Left renal pelvis (tissue), 4 donors: ENCODE measurements around the gene NIN. TPM values are rescaled to one million over a fixed set of nuclear protein-coding genes. Genes with fewer than 3 reads are reported as not detected.

Experiments
- DNase-seq, 4 donors: peaks; one replicate each; pipeline ENCODE4 v3.0.0-alpha.2; 2013; ENCODE audit warnings: low read depth in 4 of 4, low spot score in 3 of 4
- polyA plus RNA-seq, 4 donors: library from polyadenylated mRNA; unstranded; fragments of 120-200 nt; gene quantifications; one replicate each; pipeline ENCODE4 v1.2.1, GENCODE V29; 2013; ENCODE audit not compliant: insufficient read length in 4 of 4

The NIN gene
- polyA plus RNA-seq, 4 donors: 21.5 to 35.8 (median 34.1) TPM

GRCh38 chr14:50844391-50844790 lies 13.4 kb upstream of the NIN start:
- DNase-seq: no peak

DNA sequence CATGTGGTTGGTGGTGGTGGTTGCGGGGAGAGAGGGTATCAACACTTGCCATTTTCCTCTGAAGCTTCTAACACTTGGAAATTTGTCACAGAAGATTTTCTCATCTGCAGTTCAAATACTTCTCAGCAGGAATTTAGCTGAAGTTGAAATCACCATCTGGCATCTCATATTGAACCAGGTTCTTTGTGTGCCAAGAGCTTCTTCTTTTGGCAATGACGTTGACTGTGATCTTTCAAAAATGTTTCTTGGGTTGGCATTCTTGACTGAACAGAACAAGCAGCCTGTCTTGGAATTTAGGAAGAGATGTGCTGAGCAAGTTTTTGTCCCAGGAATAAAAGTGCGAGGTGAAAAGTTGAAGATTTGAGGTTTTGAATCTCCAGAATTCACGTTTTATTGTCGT lies 8.7 kb upstream of the NIN start:
- DNase-seq: no peak

DNA sequence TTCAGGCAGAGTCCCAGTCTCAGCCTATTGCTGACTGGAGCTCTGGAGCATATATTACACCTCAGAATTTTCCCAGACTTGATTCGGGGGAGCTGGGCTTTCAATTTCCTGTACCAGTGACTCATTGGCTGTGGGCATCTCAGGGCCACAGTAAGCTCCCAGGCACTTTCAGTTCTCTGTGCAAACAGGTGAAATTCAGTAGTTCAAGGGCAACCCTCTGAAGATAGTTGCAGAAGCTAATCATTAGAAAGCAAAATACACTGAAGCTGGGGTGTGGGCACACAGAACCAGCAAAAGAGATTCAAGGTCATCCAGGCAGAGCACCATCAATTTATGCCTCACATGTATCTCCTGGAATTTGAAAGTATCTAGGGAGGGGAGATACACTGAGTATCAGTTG lies 8.1 kb upstream of the NIN start:
- DNase-seq: no peak

DNA sequence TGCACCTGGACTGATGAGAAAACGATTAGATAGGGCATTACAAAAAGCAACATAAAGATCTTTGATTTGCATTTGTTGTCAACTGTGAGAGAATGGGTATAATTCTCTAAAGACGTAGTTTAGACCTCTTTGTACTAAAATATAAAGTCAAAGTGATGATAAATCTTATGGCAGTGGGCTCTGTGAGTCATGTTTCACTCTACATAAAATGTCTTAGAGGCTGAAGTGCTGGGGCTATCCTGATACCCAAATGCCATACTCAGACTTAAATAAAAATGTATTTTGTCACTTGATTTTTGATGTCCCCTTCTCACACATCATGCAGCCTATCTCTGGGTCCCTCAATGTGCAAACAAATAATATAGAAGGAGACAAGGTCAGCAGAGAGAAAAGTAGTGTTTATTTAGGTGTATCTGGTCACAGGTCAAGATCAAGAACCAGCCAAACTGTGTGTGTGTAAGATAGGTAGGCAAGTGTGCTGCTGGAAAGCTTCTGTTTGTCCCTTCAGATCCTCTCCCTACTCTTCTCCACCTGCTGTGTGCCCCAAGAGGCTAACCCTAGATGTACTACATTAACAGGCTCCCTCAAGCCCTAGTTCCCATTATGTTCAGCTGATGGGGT lies 7.0 kb upstream of the NIN start:
- DNase-seq: no peak

GRCh38 chr14:50837271-50837670 lies 6.3 kb upstream of the NIN start:
- no peak for DNase-seq

- DNase-seq: no peak
Measured at GRCh38 chr14:50836515-50836914, 5.6 kb upstream of the NIN start.

DNA sequence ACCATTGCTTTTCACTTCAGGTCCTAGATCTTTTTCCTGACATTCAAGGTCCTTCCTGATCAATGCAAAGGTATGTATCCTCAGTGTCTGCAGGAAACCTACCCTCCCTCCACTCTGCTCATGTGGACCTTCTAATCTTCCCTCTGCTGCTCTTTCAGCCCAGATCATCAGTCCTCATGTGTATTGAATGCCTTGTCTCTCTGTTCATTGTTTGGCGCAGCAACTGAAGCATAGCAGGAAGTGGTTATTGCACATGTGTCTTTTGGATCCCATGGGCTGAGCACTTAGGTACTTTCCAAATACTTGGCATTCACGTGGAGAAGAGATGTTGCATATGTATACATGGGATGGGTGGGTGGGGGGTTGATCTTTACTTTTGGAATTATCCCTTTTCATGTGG lies 4.3 kb upstream of the NIN start:
- no peak for DNase-seq

- no peak for DNase-seq
Measured at GRCh38 chr14:50834802-50835276, 3.9 kb upstream of the NIN start.

- DNase-seq: no peak
Measured at GRCh38 chr14:50832935-50833630, 2.1 kb upstream of the NIN start.

DNA sequence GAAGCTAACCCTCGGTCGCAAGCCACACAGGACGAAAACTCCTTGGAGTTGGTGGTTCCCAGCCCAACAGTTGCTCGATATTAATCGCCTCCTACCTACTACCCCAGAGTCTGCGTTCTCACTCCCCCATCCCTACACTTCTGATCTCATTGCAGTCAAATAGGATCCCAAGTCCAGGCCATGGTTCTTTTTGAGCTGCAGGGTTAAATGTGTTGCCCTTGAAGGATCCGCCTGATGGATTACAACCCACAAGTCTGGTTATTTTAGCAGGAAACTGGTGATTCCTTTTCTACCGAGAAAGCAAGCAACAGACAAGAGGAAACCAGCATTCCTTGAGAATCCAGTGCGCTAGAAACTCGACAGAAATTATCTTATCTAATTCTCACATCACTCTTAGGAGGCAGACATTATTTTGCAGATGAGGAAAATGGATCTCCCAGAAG lies 785 bp upstream of the NIN start:
- DNase-seq: peak in 1 of 4 donors; percentile 19

DNA sequence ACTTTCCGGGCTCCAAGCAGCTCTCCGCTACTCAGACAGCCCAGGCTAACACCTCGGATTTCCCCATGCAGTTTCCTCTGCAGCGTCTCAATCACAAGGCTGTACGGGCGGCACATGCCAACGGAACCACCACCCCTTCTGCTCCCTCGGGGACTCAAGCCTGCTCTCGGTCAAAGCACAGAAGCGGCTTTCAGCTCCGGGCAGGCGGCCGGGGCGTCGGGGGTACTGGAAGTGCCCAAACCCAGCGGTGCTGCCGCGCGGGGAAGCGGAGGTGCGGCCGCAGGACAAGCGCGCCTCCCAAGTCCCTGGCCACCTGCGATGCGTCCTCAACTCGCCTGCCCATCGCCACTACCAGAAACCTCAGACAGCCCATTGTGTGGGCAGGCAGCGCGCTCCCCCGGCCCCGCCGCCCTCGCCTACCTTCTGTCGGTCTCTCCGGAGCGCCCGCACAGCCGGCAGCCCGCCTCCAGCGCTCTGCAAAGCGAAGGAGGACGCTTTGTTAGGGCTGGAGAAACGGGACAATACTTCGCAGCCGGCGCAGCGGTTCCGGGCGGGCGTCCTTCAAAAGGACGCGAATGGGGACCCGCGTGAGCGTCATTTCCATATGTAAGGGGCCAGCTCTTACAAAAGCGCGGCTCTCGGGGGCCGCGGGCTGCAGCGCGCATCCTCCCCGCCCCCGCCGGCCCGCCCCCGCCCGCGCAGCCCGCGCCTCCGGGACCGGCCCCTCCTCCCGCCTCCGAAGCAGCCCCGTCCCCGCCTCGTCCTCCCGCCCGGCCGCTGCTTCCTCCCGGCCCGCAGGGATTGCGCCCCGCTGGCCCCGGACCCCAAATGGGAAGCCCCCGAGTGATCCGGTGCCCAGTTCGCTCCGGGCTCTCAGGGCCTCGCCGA lies 674 bp downstream of the NIN start:
- peak in 2 of 4 donors; percentile 21 to 35 for DNase-seq

DNA sequence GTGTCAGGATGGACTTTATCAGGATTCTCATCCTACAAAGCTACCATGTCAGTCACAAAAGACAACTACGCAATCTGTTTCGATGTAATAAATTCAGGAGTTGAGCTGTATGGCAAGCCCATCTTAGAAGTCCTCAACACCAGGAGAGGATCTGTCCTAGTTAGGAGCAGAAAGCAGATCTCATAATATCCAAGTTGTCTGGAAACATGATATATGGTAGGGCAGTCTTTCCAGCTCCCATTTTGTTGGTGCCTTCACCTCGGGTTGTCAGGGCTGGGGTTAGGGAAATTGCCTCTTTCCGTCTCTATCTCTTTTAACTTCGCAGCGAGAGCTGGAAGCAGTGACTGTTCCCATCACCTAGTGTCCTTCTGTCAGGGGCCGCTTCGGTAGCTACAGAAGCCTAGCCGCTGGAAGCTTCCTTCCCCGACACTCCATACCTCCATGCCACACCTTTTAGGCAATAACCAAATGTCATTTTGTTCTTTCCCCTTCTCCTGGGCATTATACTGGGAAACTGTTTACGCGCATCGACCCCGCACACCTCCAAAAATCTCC lies 1.4 kb downstream of the NIN start:
- no peak for DNase-seq

GRCh38 chr14:50828721-50829488 lies 2.1 kb downstream of the NIN start:
- no peak for DNase-seq

DNA sequence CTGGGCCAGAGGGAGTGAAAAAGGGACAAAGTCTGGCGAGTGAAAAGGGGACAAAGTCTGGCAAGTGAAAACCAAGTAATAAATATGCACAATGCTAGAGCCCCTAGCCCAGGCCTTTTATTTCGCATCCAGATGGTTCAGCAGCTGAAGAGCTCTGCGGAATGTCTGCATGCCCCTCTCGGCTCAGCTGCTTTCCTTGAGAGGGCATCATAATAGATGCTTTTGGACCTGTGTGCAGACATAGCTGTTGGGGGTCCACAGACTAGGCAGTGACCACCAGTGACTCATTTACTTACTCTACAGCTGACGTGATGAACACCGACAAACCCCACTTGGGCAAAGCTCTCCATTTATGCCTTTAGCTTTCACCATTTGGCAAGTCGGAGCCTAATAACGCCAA lies 4.3 kb downstream of the NIN start:
- no peak for DNase-seq

GRCh38 chr14:50825307-50825706 lies 5.7 kb downstream of the NIN start:
- DNase-seq: no peak

- no peak for DNase-seq
Measured at GRCh38 chr14:50823762-50824636, 7.0 kb downstream of the NIN start.

DNA sequence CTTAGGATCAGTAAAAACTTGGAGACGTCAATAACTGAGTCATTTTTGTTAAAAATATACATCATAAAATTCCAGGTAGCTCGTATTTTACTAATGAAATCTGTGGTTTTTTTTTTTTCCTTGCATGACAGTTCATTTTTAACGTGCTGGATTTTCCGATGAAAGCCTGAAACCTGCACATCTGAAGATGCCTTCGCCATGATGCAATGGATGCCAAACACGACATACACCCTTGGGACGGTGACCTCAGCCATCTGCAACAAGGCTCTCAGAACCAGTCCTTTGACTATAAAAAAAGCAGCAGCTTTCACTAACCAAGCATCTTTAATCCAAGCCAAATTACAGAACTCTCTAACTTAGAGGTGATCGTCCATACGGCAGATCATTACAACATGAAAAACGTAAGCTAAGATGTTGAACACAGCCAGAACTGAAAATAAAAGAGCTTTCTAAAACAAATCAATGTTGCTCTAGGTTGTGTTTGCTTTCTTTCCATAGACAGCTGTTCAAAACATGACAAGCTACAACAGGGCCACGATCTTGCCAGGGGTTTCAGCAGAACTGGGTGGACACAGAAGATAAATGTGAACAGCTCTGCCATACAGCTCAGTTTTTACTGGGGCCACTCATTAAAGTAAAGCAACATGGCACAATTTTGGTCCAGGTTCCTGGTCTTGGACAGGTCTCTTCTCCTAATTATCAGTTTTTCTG lies 7.8 kb downstream of the NIN start:
- no peak for DNase-seq

DNA sequence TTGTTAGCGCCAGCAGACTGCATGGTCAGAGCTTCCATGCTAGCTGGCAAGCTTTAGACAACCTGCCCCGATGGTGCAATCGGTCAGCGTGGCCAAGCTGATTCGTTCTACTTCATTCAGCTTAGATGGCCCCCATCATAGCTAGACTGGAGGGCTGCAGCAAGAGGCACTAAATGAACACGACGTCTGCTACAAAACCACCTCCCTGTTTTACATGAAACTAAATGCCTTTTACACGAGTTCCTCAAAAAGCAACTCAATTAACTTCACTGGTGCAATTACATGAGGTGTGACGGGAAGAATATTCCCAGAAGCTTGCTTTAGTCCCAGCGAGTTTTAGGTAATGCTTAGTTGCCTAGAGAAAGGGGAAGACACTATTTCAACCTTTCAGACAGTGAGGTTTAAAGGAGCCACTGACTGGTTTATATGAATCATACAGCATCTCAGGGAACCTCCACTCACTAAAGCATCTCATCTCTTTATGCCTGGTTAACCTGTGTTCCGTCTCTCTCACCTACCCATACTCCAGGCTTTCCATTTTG lies 8.4 kb downstream of the NIN start:
- DNase-seq: no peak
